GM18519 (cell line): ENCODE measurements around the gene XKR7.
"Not testable (repeated sequence)": the region's sequence is repeated elsewhere in the genome, so short reads cannot be mapped to it uniquely, and the experiment has no call there.

Source experiments
- ATAC-seq: cut with Tn5 transposase; IDR thresholded peaks from one replicate; pipeline ENCODE4 v1.9.1; 2021; ENCODE audit warnings: mild to moderate bottlenecking, moderate library complexity; ENCODE audit not compliant: unreplicated experiment, low FRiP score

Gene XKR7

GRCh38 chr20:32009564-32009963 lies 41.6 kb downstream of the XKR7 start:
- ATAC-seq, result no peak

- ATAC-seq, result no peak
Measured at GRCh38 chr20:32010101-32010500, 42.1 kb downstream of the XKR7 start, which contains the start of gene CCM2L. Gene CCM2L (plus strand): TSS chr20:32010438. CDS start chr20:32010455, 17 bp downstream.

- no peak for ATAC-seq
Measured at GRCh38 chr20:32010666-32011065, 42.7 kb downstream of the XKR7 start.

- ATAC-seq, result no peak
Measured at GRCh38 chr20:32012159-32012688, 44.3 kb downstream of the XKR7 start.

- ATAC-seq, result no peak
Measured at GRCh38 chr20:32013326-32013725, 45.4 kb downstream of the XKR7 start.

- no peak for ATAC-seq
Measured at GRCh38 chr20:32017711-32018251, 49.8 kb downstream of the XKR7 start.

GRCh38 chr20:32018269-32019155 lies 50.6 kb downstream of the XKR7 start:
- no peak for ATAC-seq

- no peak for ATAC-seq
Measured at GRCh38 chr20:32019156-32019510, 51.2 kb downstream of the XKR7 start.

GRCh38 chr20:32019563-32020463 lies 51.9 kb downstream of the XKR7 start:
- no peak for ATAC-seq

GRCh38 chr20:32021091-32021490 lies 53.1 kb downstream of the XKR7 start:
- no peak for ATAC-seq

GRCh38 chr20:32024683-32025295 lies 56.8 kb downstream of the XKR7 start:
- no peak for ATAC-seq

- ATAC-seq, result no peak
Measured at GRCh38 chr20:32027643-32028042, 59.7 kb downstream of the XKR7 start.

- ATAC-seq, result no peak
Measured at GRCh38 chr20:32028647-32029372, 60.9 kb downstream of the XKR7 start.

- ATAC-seq, result no peak
Measured at GRCh38 chr20:32029561-32029960, 61.6 kb downstream of the XKR7 start.

- ATAC-seq, result no peak
Measured at GRCh38 chr20:32031007-32031958, 63.3 kb downstream of the XKR7 start.

- ATAC-seq, result no peak
Measured at GRCh38 chr20:32033316-32033715, 65.4 kb downstream of the XKR7 start.

- not testable (repeated sequence) for ATAC-seq
Measured at GRCh38 chr20:32033721-32034120, 65.8 kb downstream of the XKR7 start.

- no peak for ATAC-seq
Measured at GRCh38 chr20:32034581-32035425, 66.9 kb downstream of the XKR7 start.
